ENCODE measurements around the gene AMFR.

- TF ChIP-seq EZH2 (IDR thresholded peaks at IDR 0.05; ENCODE audit: low read length), result no peak
- TF ChIP-seq, protein P1, sequence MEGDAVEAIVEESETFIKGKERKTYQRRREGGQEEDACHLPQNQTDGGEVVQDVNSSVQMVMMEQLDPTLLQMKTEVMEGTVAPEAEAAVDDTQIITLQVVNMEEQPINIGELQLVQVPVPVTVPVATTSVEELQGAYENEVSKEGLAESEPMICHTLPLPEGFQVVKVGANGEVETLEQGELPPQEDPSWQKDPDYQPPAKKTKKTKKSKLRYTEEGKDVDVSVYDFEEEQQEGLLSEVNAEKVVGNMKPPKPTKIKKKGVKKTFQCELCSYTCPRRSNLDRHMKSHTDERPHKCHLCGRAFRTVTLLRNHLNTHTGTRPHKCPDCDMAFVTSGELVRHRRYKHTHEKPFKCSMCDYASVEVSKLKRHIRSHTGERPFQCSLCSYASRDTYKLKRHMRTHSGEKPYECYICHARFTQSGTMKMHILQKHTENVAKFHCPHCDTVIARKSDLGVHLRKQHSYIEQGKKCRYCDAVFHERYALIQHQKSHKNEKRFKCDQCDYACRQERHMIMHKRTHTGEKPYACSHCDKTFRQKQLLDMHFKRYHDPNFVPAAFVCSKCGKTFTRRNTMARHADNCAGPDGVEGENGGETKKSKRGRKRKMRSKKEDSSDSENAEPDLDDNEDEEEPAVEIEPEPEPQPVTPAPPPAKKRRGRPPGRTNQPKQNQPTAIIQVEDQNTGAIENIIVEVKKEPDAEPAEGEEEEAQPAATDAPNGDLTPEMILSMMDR (optimal IDR thresholded peaks at IDR 0.05 in 1 of 3, IDR thresholded peaks at IDR 0.05 in 1 of 3, conservative IDR thresholded peaks at IDR 0.05 in 1 of 3; ENCODE audit: extremely low read depth in 1 of 3, insufficient read depth in 2 of 3, low read length in 3 of 3), result no peak
Measured at GRCh38 chr16:56337131-56337857, 88.1 kb downstream of the AMFR start.

Data from keratinocyte (primary cell).